ENCODE measurements around the gene GLCCI1.

GRCh38 chr7:8035647-8036518 lies 67.3 kb downstream of the GLCCI1 start:
- TF ChIP-seq CTCF (IDR thresholded peaks at IDR 0.05) (peak; percentile 51 to 66 (median 56)), POLR2A (IDR thresholded peaks at IDR 0.05) (no peak)

Data from right lobe of liver (tissue), 4 donors.